ENCODE data around the gene MUC20. TPM values are rescaled to one million over a fixed set of nuclear protein-coding genes. Genes with fewer than 3 reads are reported as not detected.
"Not testable (repeated sequence)": the region's sequence is repeated elsewhere in the genome, so short reads cannot be mapped to it uniquely, and the experiment has no call there.

Gene MUC20
- total RNA-seq, 1 experiment from 2014 or later = 176 TPM

DNA sequence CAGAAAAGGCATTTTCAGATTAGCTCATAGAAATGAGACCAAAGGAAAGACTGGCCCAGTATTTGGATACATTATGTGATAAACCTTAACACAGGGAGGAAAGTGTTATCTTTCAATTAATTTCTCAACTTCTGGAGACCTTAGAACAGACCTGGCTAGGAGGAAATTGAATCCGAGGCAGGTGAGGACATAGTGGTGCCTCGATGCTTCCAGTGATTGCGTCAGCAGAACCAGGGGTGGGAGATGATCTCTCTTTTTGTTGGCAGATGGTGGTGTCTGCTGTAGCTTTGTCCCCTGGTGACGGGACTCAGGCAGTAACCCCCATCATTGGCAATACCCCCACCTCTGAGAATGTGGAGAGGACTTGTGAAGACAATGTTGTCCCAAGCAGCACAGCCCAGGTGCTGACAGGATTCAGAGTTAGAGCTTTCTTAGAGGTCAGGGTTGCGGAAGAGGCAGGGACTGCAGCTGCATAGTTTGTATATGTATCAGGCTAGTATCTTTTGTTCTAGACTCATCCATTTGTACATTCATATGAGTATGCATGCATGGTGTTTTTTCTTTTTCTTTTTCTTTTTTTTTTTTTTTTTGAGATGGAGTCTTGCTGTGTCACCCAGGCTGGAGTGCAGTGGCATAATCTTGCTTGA lies 27.9 kb upstream of the MUC20 start:
- Histone ChIP-seq H3K9me3 (ENCODE audit: insufficient read depth, low read depth) (no peaks in the 10 kb centered on the region), H3K36me3 (ENCODE audit: low read depth) (peaks cover 31% of the 10 kb centered on the region), H3K9me2 (ENCODE audit: insufficient read depth) (no peaks in the 10 kb centered on the region), H3K4me2 (no peak overlapping the region), H3K4me1 (replicated peaks; ENCODE audit: insufficient read depth) (peaks cover 18% of the 10 kb centered on the region), H3F3A (ENCODE audit: insufficient read depth, low read depth) (peaks cover 34% of the 10 kb centered on the region), H4K20me1 (ENCODE audit: insufficient read depth) (no peaks in the 10 kb centered on the region), H3K79me2 (ENCODE audit: low read depth) (no peaks in the 10 kb centered on the region), H3K27ac (no peak overlapping the region), H3K4me3 (no peak overlapping the region), H2AFZ (no peak overlapping the region), H3K27me3 (ENCODE audit: insufficient read depth, low read depth) (no peaks in the 10 kb centered on the region)
- BruUV-seq (replicated peaks) = no TSS peak
- intact Hi-C loops (cut with micrococcal nuclease; ENCODE audit: unreplicated experiment) = loop anchor here (2.0 kb wide), 1 partner anchor 264 kb away; no protein-coding TSS in a partner anchor
- POLR2A ChIA-PET (ENCODE audit: unreplicated experiment) = no interaction called here
- DNase-seq = peak in 1 of 2 experiments; percentile 29
- no peak for TF ChIP-seq EZH2 (IDR thresholded peaks at IDR 0.05; ENCODE audit: low read depth)
- TF ChIP-seq, protein P1, sequence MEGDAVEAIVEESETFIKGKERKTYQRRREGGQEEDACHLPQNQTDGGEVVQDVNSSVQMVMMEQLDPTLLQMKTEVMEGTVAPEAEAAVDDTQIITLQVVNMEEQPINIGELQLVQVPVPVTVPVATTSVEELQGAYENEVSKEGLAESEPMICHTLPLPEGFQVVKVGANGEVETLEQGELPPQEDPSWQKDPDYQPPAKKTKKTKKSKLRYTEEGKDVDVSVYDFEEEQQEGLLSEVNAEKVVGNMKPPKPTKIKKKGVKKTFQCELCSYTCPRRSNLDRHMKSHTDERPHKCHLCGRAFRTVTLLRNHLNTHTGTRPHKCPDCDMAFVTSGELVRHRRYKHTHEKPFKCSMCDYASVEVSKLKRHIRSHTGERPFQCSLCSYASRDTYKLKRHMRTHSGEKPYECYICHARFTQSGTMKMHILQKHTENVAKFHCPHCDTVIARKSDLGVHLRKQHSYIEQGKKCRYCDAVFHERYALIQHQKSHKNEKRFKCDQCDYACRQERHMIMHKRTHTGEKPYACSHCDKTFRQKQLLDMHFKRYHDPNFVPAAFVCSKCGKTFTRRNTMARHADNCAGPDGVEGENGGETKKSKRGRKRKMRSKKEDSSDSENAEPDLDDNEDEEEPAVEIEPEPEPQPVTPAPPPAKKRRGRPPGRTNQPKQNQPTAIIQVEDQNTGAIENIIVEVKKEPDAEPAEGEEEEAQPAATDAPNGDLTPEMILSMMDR (conservative IDR thresholded peaks at IDR 0.05) = no peak
- CTCF ChIA-PET = no interaction called here

DNA sequence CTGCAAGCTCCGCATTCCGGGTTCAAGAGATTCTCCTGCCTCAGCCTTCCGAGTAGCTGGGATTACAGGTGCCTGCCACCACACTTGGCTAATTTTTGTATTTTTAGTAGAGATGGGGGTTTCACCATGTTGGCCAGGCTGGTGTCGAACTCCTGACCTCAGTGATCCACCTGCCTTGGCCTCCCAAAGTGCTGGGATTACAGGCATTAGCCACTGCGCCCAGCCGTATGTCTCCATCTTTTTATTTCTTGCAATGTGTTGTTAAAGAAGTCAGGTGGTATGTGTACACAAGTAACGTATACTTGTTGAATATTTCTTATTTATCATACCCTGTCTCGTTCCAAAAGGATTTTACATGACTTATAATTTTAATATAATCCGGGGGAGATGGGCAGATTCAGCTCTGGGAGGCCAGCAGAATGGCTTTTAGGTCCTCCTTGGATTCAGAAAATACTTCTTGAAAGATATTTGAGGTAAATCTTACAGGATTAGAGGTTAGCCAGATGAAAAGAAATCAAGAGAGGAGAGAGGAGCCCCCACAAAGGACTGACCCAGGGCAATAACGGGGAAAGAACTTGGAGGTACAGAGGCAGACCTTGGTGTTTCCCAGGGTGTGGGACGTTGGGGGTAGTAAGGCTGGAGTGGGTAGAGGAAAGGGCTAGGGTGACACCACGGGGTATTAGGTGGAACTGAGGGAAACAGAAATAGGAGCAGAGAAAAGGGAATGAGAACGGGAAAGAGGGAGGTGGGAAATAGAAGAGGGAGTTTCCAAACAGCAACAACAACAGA lies 27.2 kb upstream of the MUC20 start:
- Histone ChIP-seq H2AFZ (no peak overlapping the region), H3K4me3 (no peak overlapping the region), H3K9me3 (ENCODE audit: insufficient read depth, low read depth) (no peaks in the 10 kb centered on the region), H3K4me2 (no peak overlapping the region), H3K36me3 (ENCODE audit: low read depth) (peaks cover 31% of the 10 kb centered on the region), H3K27me3 (ENCODE audit: insufficient read depth, low read depth) (no peaks in the 10 kb centered on the region), H4K20me1 (ENCODE audit: insufficient read depth) (no peaks in the 10 kb centered on the region), H3K27ac (no peak overlapping the region), H3K79me2 (ENCODE audit: low read depth) (no peaks in the 10 kb centered on the region), H3K9me2 (ENCODE audit: insufficient read depth) (no peaks in the 10 kb centered on the region), H3K4me1 (replicated peaks; ENCODE audit: insufficient read depth) (peaks cover 25% of the 10 kb centered on the region), H3F3A (ENCODE audit: insufficient read depth, low read depth) (peaks cover 41% of the 10 kb centered on the region)
- no peak for DNase-seq
- CTCF ChIA-PET = no interaction called here
- intact Hi-C loops (cut with micrococcal nuclease; ENCODE audit: unreplicated experiment) = loop anchor here (2.0 kb wide), 1 partner anchor 263 kb away; no protein-coding TSS in a partner anchor
- no TSS peak for BruUV-seq (replicated peaks)
- POLR2A ChIA-PET (ENCODE audit: unreplicated experiment) = no interaction called here
- TF ChIP-seq, protein P1 (conservative IDR thresholded peaks at IDR 0.05) = no peak
- TF ChIP-seq EZH2 (IDR thresholded peaks at IDR 0.05; ENCODE audit: low read depth) = no peak

- H3K4me2 ChIP-seq; POLR2A ChIA-PET (ENCODE audit: unreplicated experiment); H3K9me3 ChIP-seq (ENCODE audit: insufficient read depth, low read depth); H3K27me3 ChIP-seq (ENCODE audit: insufficient read depth, low read depth); BruUV-seq (replicated peaks); intact Hi-C loops (cut with micrococcal nuclease; ENCODE audit: unreplicated experiment); H3K9me2 ChIP-seq (ENCODE audit: insufficient read depth); H3K79me2 ChIP-seq (ENCODE audit: low read depth); H2AFZ ChIP-seq; H4K20me1 ChIP-seq (ENCODE audit: insufficient read depth); H3K27ac ChIP-seq; H3K4me3 ChIP-seq; CTCF ChIA-PET: not testable (repeated sequence)
- Histone ChIP-seq H3K36me3 (ENCODE audit: low read depth) (peaks cover 26% of the 10 kb centered on the region), H3F3A (ENCODE audit: insufficient read depth, low read depth) (peaks cover 50% of the 10 kb centered on the region), H3K4me1 (replicated peaks; ENCODE audit: insufficient read depth) (peaks cover 34% of the 10 kb centered on the region)
- DNase-seq = peak in 1 of 2 experiments; percentile 33
These were observed 26.3 kb upstream of the MUC20 start for GRCh38 chr3:195694217-195695076.
